Skeletal muscle cell (primary cell): ENCODE measurements around the gene ACY1.

Experiments
- DNase-seq: peaks from one replicate; pipeline ENCODE4 v3.0.0-alpha.2; 2010; ENCODE audit warnings: low read depth
- H3K4me3 ChIP-seq: 2 replicates; pipeline ENCODE4 v1.5.1; 2011; ENCODE audit warnings: low read depth, mild to moderate bottlenecking, control low read depth, low read length, moderate library complexity

ACY1 gene

GRCh38 chr3:52036829-52037228, 53.5 kb downstream of the ACY1 start:
- no peak for DNase-seq
- H3K4me3 ChIP-seq = no peak overlapping the region

- H3K4me3 ChIP-seq = no peak overlapping the region
- DNase-seq = no peak
Observed at GRCh38 chr3:52037291-52037690, 54.0 kb downstream of the ACY1 start.

GRCh38 chr3:52038227-52038626, 54.9 kb downstream of the ACY1 start:
- no peak for DNase-seq
- no peak overlapping the region for H3K4me3 ChIP-seq
